ENCODE results near the gene ARHGAP18. TPM values are rescaled to one million over a fixed set of nuclear protein-coding genes. Genes with fewer than 3 reads are reported as not detected.

Gene ARHGAP18
- total RNA-seq, 3 donors from 2014 or later (not counting 1 experiment from before 2014, with no cell fraction given), result 11.5 to 12.5 (median 11.8) TPM

DNA sequence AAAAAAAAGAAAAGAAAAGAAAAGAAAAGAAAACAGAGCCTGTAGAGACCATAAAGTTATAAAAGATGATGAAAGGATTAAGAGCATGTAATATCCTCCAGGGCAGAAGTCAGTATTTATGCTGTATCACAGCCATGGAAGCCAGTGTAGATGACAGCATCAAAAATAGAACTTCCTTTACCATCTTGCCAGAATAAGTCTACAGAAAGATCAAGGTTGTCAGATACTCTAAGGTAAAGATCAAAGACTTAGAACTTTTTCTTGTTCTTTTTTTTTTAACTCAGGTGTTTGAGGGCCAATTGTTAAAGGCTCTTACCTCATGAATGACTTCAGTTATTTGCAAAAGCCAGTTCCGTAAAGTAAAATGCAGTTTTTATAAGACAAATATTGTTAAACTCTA, 54.6 kb downstream of the ARHGAP18 start:
- Histone ChIP-seq H3K4me3 (ENCODE audit: low read length) (no peak overlapping the region), H3K9me3 (ENCODE audit: control insufficient read depth, insufficient read depth, low read length) (no peaks in the 10 kb centered on the region), H3K27ac (ENCODE audit: low read length) (no peak overlapping the region), H3K27me3 (ENCODE audit: control insufficient read depth, insufficient read depth, low read length) (no peaks in the 10 kb centered on the region), H3K36me3 (ENCODE audit: control insufficient read depth, insufficient read depth, low read length) (no peaks in the 10 kb centered on the region), H3K4me1 (ENCODE audit: control insufficient read depth, insufficient read depth, low read length) (no peaks in the 10 kb centered on the region)
- no peak overlapping the region for H3K27ac Mint-ChIP-seq
- intact Hi-C loops (cut with micrococcal nuclease), result no loop called here
- peak in 1 of 2 donors; percentile 19 for DNase-seq
- H3K36me3 Mint-ChIP-seq, result no peaks in the 10 kb centered on the region
- H3K4me1 Mint-ChIP-seq, result peaks cover 19 to 20% of the 10 kb centered on the region in 2 donors
- H3K9me3 Mint-ChIP-seq, result no peaks in the 10 kb centered on the region
- H3K4me3 Mint-ChIP-seq, result no peak overlapping the region
- ATAC-seq, result no peak
- no CpG with 5 or more reads among the region's 1 CpG for WGBS (ENCODE audit: insufficient coverage)
- TF ChIP-seq, protein P1, sequence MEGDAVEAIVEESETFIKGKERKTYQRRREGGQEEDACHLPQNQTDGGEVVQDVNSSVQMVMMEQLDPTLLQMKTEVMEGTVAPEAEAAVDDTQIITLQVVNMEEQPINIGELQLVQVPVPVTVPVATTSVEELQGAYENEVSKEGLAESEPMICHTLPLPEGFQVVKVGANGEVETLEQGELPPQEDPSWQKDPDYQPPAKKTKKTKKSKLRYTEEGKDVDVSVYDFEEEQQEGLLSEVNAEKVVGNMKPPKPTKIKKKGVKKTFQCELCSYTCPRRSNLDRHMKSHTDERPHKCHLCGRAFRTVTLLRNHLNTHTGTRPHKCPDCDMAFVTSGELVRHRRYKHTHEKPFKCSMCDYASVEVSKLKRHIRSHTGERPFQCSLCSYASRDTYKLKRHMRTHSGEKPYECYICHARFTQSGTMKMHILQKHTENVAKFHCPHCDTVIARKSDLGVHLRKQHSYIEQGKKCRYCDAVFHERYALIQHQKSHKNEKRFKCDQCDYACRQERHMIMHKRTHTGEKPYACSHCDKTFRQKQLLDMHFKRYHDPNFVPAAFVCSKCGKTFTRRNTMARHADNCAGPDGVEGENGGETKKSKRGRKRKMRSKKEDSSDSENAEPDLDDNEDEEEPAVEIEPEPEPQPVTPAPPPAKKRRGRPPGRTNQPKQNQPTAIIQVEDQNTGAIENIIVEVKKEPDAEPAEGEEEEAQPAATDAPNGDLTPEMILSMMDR (IDR thresholded peaks at IDR 0.05), result no peak
- no peaks in the 10 kb centered on the region for H3K27me3 Mint-ChIP-seq (ENCODE audit: low read depth in 2 of 2)

- Histone ChIP-seq H3K4me3 (ENCODE audit: low read length) (no peak overlapping the region), H3K27me3 (ENCODE audit: control insufficient read depth, insufficient read depth, low read length) (no peaks in the 10 kb centered on the region), H3K4me1 (ENCODE audit: control insufficient read depth, insufficient read depth, low read length) (no peaks in the 10 kb centered on the region), H3K9me3 (ENCODE audit: control insufficient read depth, insufficient read depth, low read length) (no peaks in the 10 kb centered on the region), H3K36me3 (ENCODE audit: control insufficient read depth, insufficient read depth, low read length) (no peaks in the 10 kb centered on the region), H3K27ac (ENCODE audit: low read length) (no peak overlapping the region)
- intact Hi-C loops (cut with micrococcal nuclease), result no loop called here
- DNase-seq (no peak), ATAC-seq (no peak)
- Mint-ChIP-seq H3K4me3 (no peak overlapping the region), H3K27me3 (ENCODE audit: low read depth in 2 of 2) (no peaks in the 10 kb centered on the region), H3K4me1 (peaks cover 15 to 20% of the 10 kb centered on the region in 2 donors), H3K27ac (peak overlapping the region in 1 of 2 donors; percentile 35), H3K9me3 (no peaks in the 10 kb centered on the region), H3K36me3 (no peaks in the 10 kb centered on the region)
- WGBS (ENCODE audit: insufficient coverage), result 80% methylated on average over 1 of the region's 2 CpGs
- TF ChIP-seq, protein P1 (IDR thresholded peaks at IDR 0.05), result no peak
Measured at GRCh38 chr6:129653746-129654145, 56.2 kb downstream of the ARHGAP18 start.

DNA sequence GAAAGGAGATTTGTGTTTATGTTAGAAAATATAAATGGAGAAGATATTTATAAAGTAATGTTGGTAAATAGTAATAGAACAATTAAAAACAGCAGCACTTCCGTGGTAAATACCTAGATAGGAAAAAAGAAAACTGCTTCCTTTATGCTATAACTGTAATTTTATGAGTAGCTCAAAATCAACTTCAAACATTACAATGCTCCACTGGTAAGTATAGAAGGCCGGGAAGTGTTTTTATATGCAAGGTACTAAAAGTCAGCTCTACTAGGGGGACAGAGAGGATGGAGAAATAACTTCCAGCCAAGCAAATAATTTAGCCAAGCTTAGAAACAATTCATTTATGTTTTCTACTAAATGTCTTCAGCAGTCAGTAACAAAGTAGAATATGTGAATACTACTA, 56.7 kb downstream of the ARHGAP18 start:
- Histone ChIP-seq H3K4me3 (ENCODE audit: low read length) (no peak overlapping the region), H3K4me1 (ENCODE audit: control insufficient read depth, insufficient read depth, low read length) (no peaks in the 10 kb centered on the region), H3K27ac (ENCODE audit: low read length) (no peak overlapping the region), H3K36me3 (ENCODE audit: control insufficient read depth, insufficient read depth, low read length) (no peaks in the 10 kb centered on the region), H3K27me3 (ENCODE audit: control insufficient read depth, insufficient read depth, low read length) (no peaks in the 10 kb centered on the region), H3K9me3 (ENCODE audit: control insufficient read depth, insufficient read depth, low read length) (no peaks in the 10 kb centered on the region)
- intact Hi-C loops (cut with micrococcal nuclease), result no loop called here
- Mint-ChIP-seq H3K27me3 (ENCODE audit: low read depth in 2 of 2) (no peaks in the 10 kb centered on the region), H3K4me1 (peaks cover 16 to 20% of the 10 kb centered on the region in 2 donors), H3K4me3 (no peak overlapping the region), H3K9me3 (no peaks in the 10 kb centered on the region), H3K27ac (peak overlapping the region in 1 of 2 donors; percentile 35), H3K36me3 (no peaks in the 10 kb centered on the region)
- no CpG with 5 or more reads among the region's 2 CpGs for WGBS (ENCODE audit: insufficient coverage)
- no peak for ATAC-seq
- TF ChIP-seq, protein P1 (IDR thresholded peaks at IDR 0.05), result no peak
- DNase-seq, result no peak

GRCh38 chr6:129651291-129651691, 58.7 kb downstream of the ARHGAP18 start:
- Mint-ChIP-seq H3K36me3 (no peaks in the 10 kb centered on the region), H3K27me3 (ENCODE audit: low read depth in 2 of 2) (no peaks in the 10 kb centered on the region), H3K4me3 (no peak overlapping the region), H3K9me3 (no peaks in the 10 kb centered on the region), H3K27ac (no peak overlapping the region), H3K4me1 (peaks cover 16 to 20% of the 10 kb centered on the region in 2 donors)
- DNase-seq (no peak), ATAC-seq (no peak)
- Histone ChIP-seq H3K9me3 (ENCODE audit: control insufficient read depth, insufficient read depth, low read length) (no peaks in the 10 kb centered on the region), H3K27me3 (ENCODE audit: control insufficient read depth, insufficient read depth, low read length) (no peaks in the 10 kb centered on the region), H3K4me3 (ENCODE audit: low read length) (no peak overlapping the region), H3K27ac (ENCODE audit: low read length) (no peak overlapping the region), H3K36me3 (ENCODE audit: control insufficient read depth, insufficient read depth, low read length) (no peaks in the 10 kb centered on the region), H3K4me1 (ENCODE audit: control insufficient read depth, insufficient read depth, low read length) (no peaks in the 10 kb centered on the region)
- TF ChIP-seq, protein P1 (IDR thresholded peaks at IDR 0.05), result no peak
- intact Hi-C loops (cut with micrococcal nuclease), result no loop called here
- WGBS (ENCODE audit: insufficient coverage), result 97% methylated on average over 1 of the region's 2 CpGs
